SK-N-SH (cell line): ENCODE data around the gene AMHR2.

Experiments
- TF ChIP-seq, protein P1 (sequence below): IDR thresholded peaks from 2 replicates; pipeline ENCODE4 v1.4.0; 2012; ENCODE audit warnings: low read depth
- TF ChIP-seq, protein P2 (sequence below): fragments of 200-600 bp; sonication (generic); IDR thresholded peaks from 2 replicates; pipeline ENCODE4 v1.6.1; 2017; ENCODE audit warnings: antibody characterized with exemption, mild to moderate bottlenecking, moderate library complexity

DNA sequence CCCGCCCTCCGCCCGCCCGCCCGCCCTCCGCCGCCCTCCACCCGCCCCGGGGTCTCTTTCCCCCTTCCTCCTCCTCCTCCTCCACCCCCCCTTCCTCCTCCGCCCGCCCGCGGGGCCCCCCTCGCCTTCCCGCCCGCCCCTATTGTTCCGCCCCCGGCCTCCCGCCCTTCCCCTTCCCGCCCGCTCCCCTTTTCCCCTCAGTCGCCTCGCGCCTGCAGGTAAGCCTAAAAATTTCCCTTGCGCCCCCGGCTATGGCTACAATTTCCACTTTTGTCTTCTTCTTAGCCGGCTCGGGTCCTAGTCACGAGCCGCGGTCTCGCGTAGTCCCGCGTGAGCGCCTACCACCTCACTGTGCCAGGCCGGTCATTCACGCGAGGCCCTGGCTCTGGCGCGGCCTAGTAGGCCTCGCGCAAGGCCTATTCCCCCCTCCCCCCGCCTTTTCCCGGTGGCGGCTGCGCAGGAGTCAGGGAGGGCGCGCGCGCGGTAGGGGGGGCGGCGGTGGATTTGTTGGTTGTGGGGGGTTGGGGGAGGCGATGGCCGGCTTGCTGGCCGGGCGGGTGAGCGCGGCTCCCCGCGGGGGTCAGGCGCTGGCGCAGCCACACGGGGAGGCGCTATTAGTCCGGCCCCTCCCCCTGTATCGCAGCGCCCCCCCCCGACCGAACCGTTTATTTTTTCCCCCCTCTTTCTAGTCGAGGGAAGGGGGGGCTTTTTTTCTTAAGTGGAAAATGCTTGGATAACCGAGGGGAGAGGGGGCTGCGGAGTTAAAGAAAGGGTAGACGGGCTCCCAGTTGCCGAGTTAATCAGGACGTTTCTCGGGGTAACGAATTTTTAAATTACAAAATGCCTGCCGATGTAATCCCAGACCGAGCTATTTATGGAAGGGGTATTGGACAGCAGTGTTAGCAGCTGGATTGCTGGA lies 28.8 kb downstream of the AMHR2 start:
- TF ChIP-seq, protein P1, sequence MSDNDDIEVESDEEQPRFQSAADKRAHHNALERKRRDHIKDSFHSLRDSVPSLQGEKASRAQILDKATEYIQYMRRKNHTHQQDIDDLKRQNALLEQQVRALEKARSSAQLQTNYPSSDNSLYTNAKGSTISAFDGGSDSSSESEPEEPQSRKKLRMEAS, result no peak; the same call in 1 of the 2 replicates
- TF ChIP-seq, protein P2, sequence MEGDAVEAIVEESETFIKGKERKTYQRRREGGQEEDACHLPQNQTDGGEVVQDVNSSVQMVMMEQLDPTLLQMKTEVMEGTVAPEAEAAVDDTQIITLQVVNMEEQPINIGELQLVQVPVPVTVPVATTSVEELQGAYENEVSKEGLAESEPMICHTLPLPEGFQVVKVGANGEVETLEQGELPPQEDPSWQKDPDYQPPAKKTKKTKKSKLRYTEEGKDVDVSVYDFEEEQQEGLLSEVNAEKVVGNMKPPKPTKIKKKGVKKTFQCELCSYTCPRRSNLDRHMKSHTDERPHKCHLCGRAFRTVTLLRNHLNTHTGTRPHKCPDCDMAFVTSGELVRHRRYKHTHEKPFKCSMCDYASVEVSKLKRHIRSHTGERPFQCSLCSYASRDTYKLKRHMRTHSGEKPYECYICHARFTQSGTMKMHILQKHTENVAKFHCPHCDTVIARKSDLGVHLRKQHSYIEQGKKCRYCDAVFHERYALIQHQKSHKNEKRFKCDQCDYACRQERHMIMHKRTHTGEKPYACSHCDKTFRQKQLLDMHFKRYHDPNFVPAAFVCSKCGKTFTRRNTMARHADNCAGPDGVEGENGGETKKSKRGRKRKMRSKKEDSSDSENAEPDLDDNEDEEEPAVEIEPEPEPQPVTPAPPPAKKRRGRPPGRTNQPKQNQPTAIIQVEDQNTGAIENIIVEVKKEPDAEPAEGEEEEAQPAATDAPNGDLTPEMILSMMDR, result peak; percentile 61
